Hippocampal formation (tissue), 2 donors: Measurements from ENCODE around the gene VCAM1.
"Not testable (repeated sequence)": the region's sequence is repeated elsewhere in the genome, so short reads cannot be mapped to it uniquely, and the experiment has no call there.

Experiments used
- DNase-seq, 2 donors: peaks; one replicate each; lab custom pipeline; 2025; lab: John Stamatoyannopoulos, UW

Gene VCAM1

GRCh38 chr1:100780814-100781213 lies 61.3 kb downstream of the VCAM1 start:
- DNase-seq, result no peak

- not testable (repeated sequence) for DNase-seq
Measured at GRCh38 chr1:100781728-100782127, 62.2 kb downstream of the VCAM1 start.

- DNase-seq, result no peak
Measured at GRCh38 chr1:100782473-100783039, 63.0 kb downstream of the VCAM1 start.

- DNase-seq, result no peak
Measured at GRCh38 chr1:100785470-100786052, 66.0 kb downstream of the VCAM1 start.

- DNase-seq, result no peak
Measured at GRCh38 chr1:100786870-100787269, 67.3 kb downstream of the VCAM1 start.
